ENCODE results near the gene TP53BP2.
A peak's percentile ranks its signal among the peaks of the same experiment; 100 is the strongest.
"Not testable (repeated sequence)": the region's sequence is repeated elsewhere in the genome, so short reads cannot be mapped to it uniquely, and the experiment has no call there.

Gene TP53BP2

GRCh38 chr1:223853748-223854147 lies 8.0 kb upstream of the TP53BP2 start:
- DNase-seq (ENCODE audit: low read depth): no peak

GRCh38 chr1:223853275-223853674 lies 7.5 kb upstream of the TP53BP2 start:
- no peak for DNase-seq (ENCODE audit: low read depth)

- no peak for DNase-seq (ENCODE audit: low read depth)
These were observed 6.6 kb upstream of the TP53BP2 start for GRCh38 chr1:223852337-223852736.

GRCh38 chr1:223849352-223850254 lies 3.9 kb upstream of the TP53BP2 start:
- DNase-seq (ENCODE audit: low read depth): no peak

- no peak for DNase-seq (ENCODE audit: low read depth)
These were observed 2.8 kb upstream of the TP53BP2 start for GRCh38 chr1:223848536-223848935.

GRCh38 chr1:223847781-223848345 lies 2.1 kb upstream of the TP53BP2 start:
- no peak for DNase-seq (ENCODE audit: low read depth)

- peak; percentile 61 for DNase-seq (ENCODE audit: low read depth)
These were observed 524 bp downstream of the TP53BP2 start for GRCh38 chr1:223845037-223845809.

GRCh38 chr1:223844787-223845036 lies 1.0 kb downstream of the TP53BP2 start:
- peak; percentile 41 for DNase-seq (ENCODE audit: low read depth)

- no peak for DNase-seq (ENCODE audit: low read depth)
These were observed 1.6 kb downstream of the TP53BP2 start for GRCh38 chr1:223843934-223844786.

GRCh38 chr1:223842784-223843183 lies 3.0 kb downstream of the TP53BP2 start:
- no peak for DNase-seq (ENCODE audit: low read depth)

- not testable (repeated sequence) for DNase-seq (ENCODE audit: low read depth)
These were observed 3.6 kb downstream of the TP53BP2 start for GRCh38 chr1:223841977-223842623.

- no peak for DNase-seq (ENCODE audit: low read depth)
These were observed 5.5 kb downstream of the TP53BP2 start for GRCh38 chr1:223840254-223840653.

GRCh38 chr1:223838125-223838854 lies 7.5 kb downstream of the TP53BP2 start:
- DNase-seq (ENCODE audit: low read depth): no peak

- DNase-seq (ENCODE audit: low read depth): no peak
These were observed 8.1 kb downstream of the TP53BP2 start for GRCh38 chr1:223837687-223838086.

- no peak for DNase-seq (ENCODE audit: low read depth)
These were observed 8.5 kb downstream of the TP53BP2 start for GRCh38 chr1:223837206-223837605.

GRCh38 chr1:223836586-223836985 lies 9.2 kb downstream of the TP53BP2 start:
- no peak for DNase-seq (ENCODE audit: low read depth)

GRCh38 chr1:223835754-223836153 lies 10.0 kb downstream of the TP53BP2 start:
- no peak for DNase-seq (ENCODE audit: low read depth)

- no peak for DNase-seq (ENCODE audit: low read depth)
These were observed 11.0 kb downstream of the TP53BP2 start for GRCh38 chr1:223834660-223835263.

GRCh38 chr1:223833948-223834347 lies 11.8 kb downstream of the TP53BP2 start:
- DNase-seq (ENCODE audit: low read depth): no peak

- no peak for DNase-seq (ENCODE audit: low read depth)
These were observed 13.2 kb downstream of the TP53BP2 start for GRCh38 chr1:223832637-223832943.
